GM19324 (cell line): Measurements from ENCODE around the gene PRRC2A.

Experiments
- ATAC-seq: cut with Tn5 transposase; IDR thresholded peaks from one replicate; pipeline ENCODE4 v1.9.1; 2021; ENCODE audit warnings: mild to moderate bottlenecking, moderate library complexity; ENCODE audit not compliant: unreplicated experiment, low FRiP score

PRRC2A gene

DNA sequence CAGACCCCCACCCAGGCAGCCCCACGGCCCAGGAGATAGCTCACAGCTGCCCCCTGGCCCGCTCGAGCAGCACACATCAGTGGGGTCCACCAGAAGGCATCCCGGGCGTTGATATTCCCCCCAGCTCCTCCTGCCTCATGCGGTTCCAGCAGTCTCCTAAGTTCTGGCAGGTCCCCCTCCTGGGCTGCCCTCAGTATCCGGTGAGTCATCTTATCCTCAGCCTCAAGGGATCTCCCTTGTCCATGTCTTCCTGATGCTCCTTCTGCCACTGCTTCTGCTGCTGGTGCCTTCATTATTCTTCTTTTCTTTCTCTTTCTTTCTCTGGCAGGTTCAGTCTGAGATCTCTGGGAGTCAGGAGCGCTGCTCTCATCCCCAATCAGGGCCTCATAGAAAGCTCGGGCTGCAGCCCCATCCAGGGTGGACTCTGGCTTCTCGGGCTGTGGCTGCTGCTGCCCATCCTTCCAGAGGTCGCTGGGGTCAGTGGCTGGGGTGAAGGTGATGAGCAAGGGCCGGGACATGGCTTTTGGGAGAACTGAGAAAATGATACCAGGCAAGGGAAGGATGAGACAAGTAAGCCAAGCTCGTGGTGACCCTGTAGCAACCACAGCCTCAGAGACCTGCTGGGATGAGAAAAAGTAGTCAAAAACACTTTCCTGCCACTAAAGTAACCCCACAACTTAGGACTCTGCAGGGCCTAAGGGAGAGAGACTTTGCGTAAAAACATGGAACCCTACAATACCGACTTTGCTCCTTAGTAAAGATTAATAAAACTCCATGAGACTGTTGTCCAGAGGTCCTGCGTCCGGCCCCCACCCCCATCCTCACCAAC lies 43.7 kb downstream of the PRRC2A start:
- no peak for ATAC-seq

GRCh38 chr6:31664790-31665500 lies 44.4 kb downstream of the PRRC2A start, which contains the start of gene GPANK1:
Gene GPANK1, minus strand, starts transcription at chr6:31664997. Its CDS starts 519 bp downstream, at chr6:31664478.
- peak; percentile 28 for ATAC-seq

- ATAC-seq: peak; percentile 85
Measured at GRCh38 chr6:31665501-31666336, 45.2 kb downstream of the PRRC2A start, which contains the start of gene CSNK2B. Gene CSNK2B, plus strand, starts transcription at chr6:31666080. Its CDS starts 752 bp downstream, at chr6:31666832.

GRCh38 chr6:31666337-31666965 lies 45.9 kb downstream of the PRRC2A start:
- ATAC-seq: no peak

DNA sequence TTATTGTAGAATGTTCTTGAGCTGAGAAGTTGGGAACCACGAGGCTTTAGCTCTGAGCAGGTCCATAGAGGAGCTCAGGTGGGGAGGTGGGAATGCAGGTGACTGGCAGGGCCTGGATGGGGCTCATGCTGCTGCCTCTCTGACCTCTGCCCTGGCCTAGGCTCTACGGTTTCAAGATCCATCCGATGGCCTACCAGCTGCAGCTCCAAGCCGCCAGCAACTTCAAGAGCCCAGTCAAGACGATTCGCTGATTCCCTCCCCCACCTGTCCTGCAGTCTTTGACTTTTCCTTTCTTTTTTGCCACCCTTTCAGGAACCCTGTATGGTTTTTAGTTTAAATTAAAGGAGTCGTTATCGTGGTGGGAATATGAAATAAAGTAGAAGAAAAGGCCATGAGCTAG lies 49.2 kb downstream of the PRRC2A start, which contains the start of gene LY6G5B:
LY6G5B (plus strand) TSS at position 301 of the 400 bp plus-strand sequence. CDS start 975 bp downstream, outside the sequence.
- ATAC-seq: no peak

- no peak for ATAC-seq
Measured at GRCh38 chr6:31676322-31676903, 55.9 kb downstream of the PRRC2A start.

DNA sequence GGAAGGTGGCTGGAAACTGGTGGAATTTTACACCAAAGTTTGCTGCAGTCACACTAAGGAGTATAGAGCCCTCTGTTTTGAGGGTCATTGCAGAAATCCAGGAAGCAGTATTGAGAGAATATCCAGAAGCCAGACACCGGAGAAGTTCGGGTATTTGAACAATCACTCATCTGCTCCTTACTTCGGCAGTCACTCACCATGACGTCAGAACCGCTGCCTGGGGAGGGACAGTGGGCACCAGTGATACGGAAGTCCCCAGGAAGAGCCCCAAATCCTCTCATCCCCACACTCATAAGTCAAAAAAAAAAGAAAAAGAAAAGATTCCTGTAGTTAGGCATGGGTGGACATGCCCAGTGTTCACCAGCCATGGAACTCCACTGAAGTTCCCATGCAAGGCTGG lies 56.4 kb downstream of the PRRC2A start:
- no peak for ATAC-seq

- no peak for ATAC-seq
Measured at GRCh38 chr6:31677955-31678354, 57.4 kb downstream of the PRRC2A start.

GRCh38 chr6:31680226-31681134 lies 60.0 kb downstream of the PRRC2A start, which contains the start of gene LY6G5C:
Gene LY6G5C, minus strand, starts transcription at chr6:31681067. Its CDS starts 694 bp downstream, at chr6:31680373.
- no peak for ATAC-seq

DNA sequence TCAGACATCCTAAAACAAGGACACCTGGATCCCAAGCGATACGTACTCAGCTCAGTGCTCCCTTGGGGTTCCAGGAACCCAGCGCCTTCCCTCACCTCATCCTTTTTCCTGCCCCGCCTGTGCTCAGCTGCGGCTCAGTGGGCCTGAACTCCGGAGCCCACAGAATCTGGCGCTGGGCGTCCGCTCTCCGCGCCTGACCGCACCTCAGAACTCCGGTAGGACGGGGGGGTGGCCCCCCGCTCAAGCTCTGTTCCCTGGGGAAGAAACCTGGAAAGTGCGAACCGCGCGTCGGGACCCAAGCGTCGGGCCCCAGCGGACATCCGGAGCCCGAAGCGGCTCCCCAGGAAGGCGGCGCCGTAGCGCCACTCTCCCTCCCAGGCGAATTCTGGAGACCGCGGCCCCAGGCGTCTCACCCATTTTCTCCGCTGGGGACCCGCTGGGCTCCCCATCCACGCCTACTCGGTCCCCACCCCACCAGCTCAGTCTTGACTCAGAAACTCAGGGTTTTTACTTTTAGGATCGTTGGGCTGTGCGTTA lies 60.7 kb downstream of the PRRC2A start:
- ATAC-seq: no peak

- ATAC-seq: no peak
Measured at GRCh38 chr6:31683591-31683990, 63.1 kb downstream of the PRRC2A start.

DNA sequence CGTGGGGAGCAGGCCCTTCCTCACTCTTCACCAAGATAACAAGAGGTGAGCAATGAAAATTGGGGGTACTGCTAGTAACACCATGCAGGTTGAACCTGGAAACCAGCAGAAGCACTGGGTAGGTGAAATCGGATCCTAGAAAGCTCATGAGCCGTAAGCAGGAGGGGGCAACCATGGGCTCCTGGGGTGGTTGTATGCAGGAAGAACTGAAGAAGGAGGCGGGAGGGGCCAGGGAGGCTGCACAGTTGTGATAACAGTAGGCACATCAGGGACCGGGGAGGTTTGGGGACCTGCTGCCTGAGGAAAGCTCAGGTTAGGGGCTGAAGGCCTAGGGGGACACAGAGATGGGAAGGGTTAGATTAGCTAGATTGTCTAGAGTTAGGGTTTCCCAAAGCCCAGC lies 66.0 kb downstream of the PRRC2A start:
- no peak for ATAC-seq

DNA sequence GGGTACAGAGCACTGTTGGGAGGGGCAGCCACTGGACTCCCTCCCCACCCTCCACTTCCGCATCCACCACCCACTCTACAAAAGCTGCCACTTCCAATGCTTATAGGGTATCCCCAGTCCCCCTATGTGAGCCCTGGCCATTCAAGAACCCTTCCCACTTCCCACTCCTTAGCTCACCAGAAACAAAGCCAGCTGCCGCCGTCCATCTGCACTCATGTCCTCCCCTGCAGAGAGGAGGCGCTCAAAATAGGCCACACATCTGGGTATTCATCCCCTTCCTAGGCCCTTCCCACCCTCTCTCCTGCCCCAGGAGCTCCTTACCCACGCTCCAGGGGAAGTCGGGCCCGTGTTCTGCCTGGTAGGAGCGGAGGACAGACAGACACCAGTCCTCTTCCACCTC lies 66.8 kb downstream of the PRRC2A start:
- no peak for ATAC-seq
